ENCODE results near the gene SCAMP1. TPM values are rescaled to one million over a fixed set of nuclear protein-coding genes. Genes with fewer than 3 reads are reported as not detected.

The SCAMP1 gene
- total and polyA plus RNA-seq, 2 of the 8 experiments (the other 6 are each of a cell fraction or from before 2014, with no cell fraction given): 18.6 to 55.9 TPM

DNA sequence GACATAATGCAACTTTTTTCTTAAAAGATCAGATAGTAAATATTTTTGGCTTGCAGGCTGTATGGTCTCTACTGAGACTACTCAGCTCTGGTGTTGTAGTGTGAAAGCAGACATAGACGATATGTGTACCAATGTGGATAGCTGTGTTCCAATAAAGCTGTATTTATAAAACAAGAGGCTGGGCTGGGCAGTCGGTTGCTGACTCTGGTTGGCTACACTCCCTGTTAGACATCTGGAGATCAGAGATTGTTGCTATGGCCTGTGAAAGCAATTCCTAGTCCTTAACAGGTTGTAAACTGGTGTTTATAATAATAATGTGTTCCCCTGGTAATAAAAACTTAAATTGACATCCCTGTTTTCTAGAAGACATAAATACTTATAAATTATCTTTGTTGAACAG lies 24.4 kb upstream of the SCAMP1 start (continued):
- TF ChIP-seq CHD7 (IDR thresholded peaks at IDR 0.05; ENCODE audit: insufficient replicate concordance, low read length): no peak
- TF ChIP-seq, protein P1, sequence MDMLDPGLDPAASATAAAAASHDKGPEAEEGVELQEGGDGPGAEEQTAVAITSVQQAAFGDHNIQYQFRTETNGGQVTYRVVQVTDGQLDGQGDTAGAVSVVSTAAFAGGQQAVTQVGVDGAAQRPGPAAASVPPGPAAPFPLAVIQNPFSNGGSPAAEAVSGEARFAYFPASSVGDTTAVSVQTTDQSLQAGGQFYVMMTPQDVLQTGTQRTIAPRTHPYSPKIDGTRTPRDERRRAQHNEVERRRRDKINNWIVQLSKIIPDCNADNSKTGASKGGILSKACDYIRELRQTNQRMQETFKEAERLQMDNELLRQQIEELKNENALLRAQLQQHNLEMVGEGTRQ (IDR thresholded peaks at IDR 0.05; ENCODE audit: low read length): no peak
